ENCODE results near the gene GID8. TPM values are rescaled to one million over a fixed set of nuclear protein-coding genes. Genes with fewer than 3 reads are reported as not detected.
A peak's percentile ranks its signal among the peaks of the same experiment; 100 is the strongest.

GID8 gene
- total RNA-seq, 1 experiment from 2014 or later, result 37.2 TPM

DNA sequence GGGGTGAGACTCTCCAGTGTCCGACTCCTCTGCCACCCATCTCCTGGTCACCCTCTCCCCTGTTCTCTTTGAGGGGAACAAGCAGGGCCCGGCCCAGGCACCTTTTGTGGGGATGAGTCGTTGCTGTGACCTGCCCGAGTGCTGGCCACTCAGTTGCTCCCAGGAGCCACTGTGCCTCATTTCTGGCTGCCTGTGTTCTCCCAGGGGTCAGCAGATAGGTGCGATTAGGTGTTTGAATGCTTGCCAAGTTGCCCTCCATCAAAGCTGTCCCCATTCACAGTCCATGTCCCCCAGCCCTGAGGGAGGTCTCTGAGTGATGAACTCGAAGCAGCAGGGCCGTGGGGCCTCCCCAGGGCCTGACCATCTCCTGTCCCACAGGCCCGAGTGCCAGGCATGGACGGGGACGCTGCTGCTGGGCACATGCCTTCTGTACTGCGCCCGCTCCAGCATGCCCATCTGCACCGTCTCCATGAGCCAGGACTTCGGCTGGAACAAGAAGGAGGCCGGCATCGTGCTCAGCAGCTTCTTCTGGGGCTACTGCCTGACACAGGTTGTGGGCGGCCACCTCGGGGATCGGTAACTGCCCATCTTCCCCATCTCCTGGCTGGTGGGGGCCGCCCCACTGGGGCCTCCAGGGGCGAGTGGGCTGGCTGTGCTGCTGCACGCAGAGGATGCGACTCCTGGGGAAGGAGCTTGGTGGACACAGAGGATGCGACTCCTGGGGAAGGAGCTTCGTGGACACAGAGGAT, 18.6 kb downstream of the GID8 start:
- POLR2A ChIA-PET (ENCODE audit: unreplicated experiment), result no interaction called here
- no peaks in the 10 kb centered on the region for H3K27me3 ChIP-seq (ENCODE audit: low read length)
- no peak overlapping the region for H2AFZ ChIP-seq (ENCODE audit: low read length)
- no TSS peak for BruUV-seq (replicated peaks)
- ATAC-seq (0 out of 2 replicates have a peak, but pooled peaks have one; percentile 10), DNase-seq (no peak)
- intact Hi-C loops (cut with micrococcal nuclease), result no loop called here
- H3K9me3 ChIP-seq (ENCODE audit: low read length), result no peaks in the 10 kb centered on the region
- CTCF ChIA-PET, result interaction anchor here (0.5 kb wide), 1 partner anchor 242 kb away, joined by 9 read pairs; no protein-coding TSS in a partner anchor
- H3K36me3 ChIP-seq (ENCODE audit: low read depth, low read length), result no peaks in the 10 kb centered on the region
- no peaks in the 10 kb centered on the region for H3K79me2 ChIP-seq (ENCODE audit: low read length)
- no peak overlapping the region for H3K4me3 ChIP-seq (ENCODE audit: low read length)
- no peaks in the 10 kb centered on the region for H3K9me2 ChIP-seq (replicated peaks; ENCODE audit: low read length)
- H3K4me2 ChIP-seq (ENCODE audit: low read length), result no peak overlapping the region
- H3F3A ChIP-seq (ENCODE audit: low read length, unreplicated experiment), result no peaks in the 10 kb centered on the region
- no peaks in the 10 kb centered on the region for H4K20me1 ChIP-seq (ENCODE audit: low read length)
- H3K27ac ChIP-seq (ENCODE audit: low read length), result no peak overlapping the region
- H3K9ac ChIP-seq (ENCODE audit: low read length), result no peak overlapping the region
- no peaks in the 10 kb centered on the region; the same call in 1 of the 2 replicates for H3K4me1 ChIP-seq (ENCODE audit: insufficient read depth, low read length)
- TF ChIP-seq, protein P1, sequence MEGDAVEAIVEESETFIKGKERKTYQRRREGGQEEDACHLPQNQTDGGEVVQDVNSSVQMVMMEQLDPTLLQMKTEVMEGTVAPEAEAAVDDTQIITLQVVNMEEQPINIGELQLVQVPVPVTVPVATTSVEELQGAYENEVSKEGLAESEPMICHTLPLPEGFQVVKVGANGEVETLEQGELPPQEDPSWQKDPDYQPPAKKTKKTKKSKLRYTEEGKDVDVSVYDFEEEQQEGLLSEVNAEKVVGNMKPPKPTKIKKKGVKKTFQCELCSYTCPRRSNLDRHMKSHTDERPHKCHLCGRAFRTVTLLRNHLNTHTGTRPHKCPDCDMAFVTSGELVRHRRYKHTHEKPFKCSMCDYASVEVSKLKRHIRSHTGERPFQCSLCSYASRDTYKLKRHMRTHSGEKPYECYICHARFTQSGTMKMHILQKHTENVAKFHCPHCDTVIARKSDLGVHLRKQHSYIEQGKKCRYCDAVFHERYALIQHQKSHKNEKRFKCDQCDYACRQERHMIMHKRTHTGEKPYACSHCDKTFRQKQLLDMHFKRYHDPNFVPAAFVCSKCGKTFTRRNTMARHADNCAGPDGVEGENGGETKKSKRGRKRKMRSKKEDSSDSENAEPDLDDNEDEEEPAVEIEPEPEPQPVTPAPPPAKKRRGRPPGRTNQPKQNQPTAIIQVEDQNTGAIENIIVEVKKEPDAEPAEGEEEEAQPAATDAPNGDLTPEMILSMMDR (conservative IDR thresholded peaks at IDR 0.05; ENCODE audit: low read depth, low read length), result no peak
- no peak for TF ChIP-seq EZH2 (IDR thresholded peaks at IDR 0.05; ENCODE audit: low read length, unreplicated experiment)
- TF ChIP-seq EZH2phosphoT487 (IDR thresholded peaks at IDR 0.05; ENCODE audit: borderline replicate concordance, low read length), result no peak

DNA sequence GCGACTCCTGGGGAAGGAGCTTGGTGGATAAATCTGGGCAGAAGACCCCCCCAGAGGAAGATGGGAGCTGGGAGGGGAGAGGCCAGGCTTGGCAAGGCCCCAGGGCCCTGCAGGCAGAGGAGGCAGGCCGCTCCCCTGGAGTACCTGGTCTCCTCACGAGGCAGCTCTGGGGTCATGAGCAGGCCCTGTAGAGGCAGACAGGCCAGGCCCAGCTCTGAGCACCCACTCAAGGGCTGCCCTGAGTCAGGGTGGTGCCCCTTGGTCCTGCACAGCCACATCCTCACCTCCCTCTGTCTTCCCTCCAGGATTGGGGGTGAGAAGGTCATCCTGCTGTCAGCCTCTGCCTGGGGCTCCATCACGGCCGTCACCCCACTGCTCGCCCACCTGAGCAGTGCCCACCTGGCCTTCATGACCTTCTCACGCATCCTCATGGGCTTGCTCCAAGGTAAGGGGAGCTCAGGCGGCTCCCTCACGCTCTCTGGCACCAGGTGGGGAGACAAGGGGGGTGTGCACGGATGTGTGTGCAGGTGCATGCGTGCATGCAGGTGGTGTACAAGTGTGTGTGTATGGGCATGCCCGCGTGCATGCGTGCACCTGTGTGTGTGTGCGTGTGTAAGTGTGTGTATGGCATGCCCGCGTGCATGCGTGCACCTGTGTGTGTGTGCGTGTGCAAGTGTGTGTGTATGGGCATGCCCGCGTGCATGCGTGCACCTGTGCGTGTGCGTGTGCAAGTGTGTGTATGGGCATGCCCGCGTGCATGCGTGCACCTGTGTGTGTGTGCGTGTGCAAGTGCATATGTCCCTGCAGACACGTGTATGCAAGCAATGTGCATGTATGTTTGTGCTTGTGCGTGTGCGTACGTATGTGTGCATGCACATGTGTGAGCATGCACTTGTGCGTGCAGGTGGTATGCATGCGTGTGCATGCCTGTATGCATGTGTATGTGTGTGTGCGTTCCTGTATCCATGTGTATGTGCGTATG, 19.5 kb downstream of the GID8 start:
- CTCF ChIA-PET, result interaction anchor here (0.5 kb wide), 1 partner anchor 241 kb away, joined by 9 read pairs; no protein-coding TSS in a partner anchor
- BruUV-seq (replicated peaks), result no TSS peak
- H3K4me2 ChIP-seq (ENCODE audit: low read length), result no peak overlapping the region
- H3K9ac ChIP-seq (ENCODE audit: low read length), result no peak overlapping the region
- H2AFZ ChIP-seq (ENCODE audit: low read length), result no peak overlapping the region
- intact Hi-C loops (cut with micrococcal nuclease), result no loop called here
- no peak overlapping the region for H3K4me3 ChIP-seq (ENCODE audit: low read length)
- H4K20me1 ChIP-seq (ENCODE audit: low read length), result no peaks in the 10 kb centered on the region
- no peaks in the 10 kb centered on the region for H3K9me2 ChIP-seq (replicated peaks; ENCODE audit: low read length)
- H3K27me3 ChIP-seq (ENCODE audit: low read length), result no peaks in the 10 kb centered on the region
- no peak for DNase-seq
- H3K79me2 ChIP-seq (ENCODE audit: low read length), result no peaks in the 10 kb centered on the region
- POLR2A ChIA-PET (ENCODE audit: unreplicated experiment), result no interaction called here
- H3K27ac ChIP-seq (ENCODE audit: low read length), result no peak overlapping the region
- TF ChIP-seq, protein P1 (conservative IDR thresholded peaks at IDR 0.05; ENCODE audit: low read depth, low read length), result no peak
- no peak for TF ChIP-seq EZH2 (IDR thresholded peaks at IDR 0.05; ENCODE audit: low read length, unreplicated experiment)
- no peak for TF ChIP-seq EZH2phosphoT487 (IDR thresholded peaks at IDR 0.05; ENCODE audit: borderline replicate concordance, low read length)
- no peaks in the 10 kb centered on the region for H3K9me3 ChIP-seq (ENCODE audit: low read length)
- H3K36me3 ChIP-seq (ENCODE audit: low read depth, low read length), result no peaks in the 10 kb centered on the region
- no peak for ATAC-seq
- no peaks in the 10 kb centered on the region for H3F3A ChIP-seq (ENCODE audit: low read length, unreplicated experiment)
- H3K4me1 ChIP-seq (ENCODE audit: insufficient read depth, low read length), result no peaks in the 10 kb centered on the region; the same call in 1 of the 2 replicates
